ENCODE measurements around the gene GNG12.

GNG12 gene

GRCh38 chr1:67764633-67765032 lies 68.6 kb downstream of the GNG12 start:
- Mint-ChIP-seq H3K9me3 (no peaks in the 10 kb centered on the region), H3K27ac (no peak overlapping the region), H3K27me3 (peaks cover 51% of the 10 kb centered on the region), H3K4me1 (peaks cover 23% of the 10 kb centered on the region), H3K4me3 (no peak overlapping the region)
- ATAC-seq (no peak), DNase-seq (no peak)

GRCh38 chr1:67761730-67762129 lies 71.5 kb downstream of the GNG12 start:
- no peak for ATAC-seq

GRCh38 chr1:67761091-67761490 lies 72.2 kb downstream of the GNG12 start:
- Mint-ChIP-seq H3K27me3 (peaks cover 33% of the 10 kb centered on the region), H3K4me3 (no peak overlapping the region), H3K4me1 (peaks cover 4% of the 10 kb centered on the region), H3K27ac (no peak overlapping the region), H3K9me3 (no peaks in the 10 kb centered on the region)
- ATAC-seq, result no peak
- no peak for DNase-seq

More at GRCh38 chr1:67761730-67762129, 71.5 kb downstream of the GNG12 start:
- Mint-ChIP-seq H3K4me1 (peaks cover 11% of the 10 kb centered on the region), H3K9me3 (no peaks in the 10 kb centered on the region), H3K27ac (no peak overlapping the region), H3K4me3 (no peak overlapping the region), H3K27me3 (peaks cover 33% of the 10 kb centered on the region)
- DNase-seq, result no peak

GRCh38 chr1:67760030-67760821 lies 73.0 kb downstream of the GNG12 start:
- peak overlapping the region in 1 of 2 donors; percentile 11 for H3K27ac Mint-ChIP-seq
- H3K4me3 Mint-ChIP-seq, result no peak overlapping the region
- H3K27me3 Mint-ChIP-seq, result peaks cover 33% of the 10 kb centered on the region
- no peaks in the 10 kb centered on the region for H3K9me3 Mint-ChIP-seq
- ATAC-seq, result peak; percentile 72
- no peaks in the 10 kb centered on the region for H3K4me1 Mint-ChIP-seq
- DNase-seq, result peak; percentile 43 to 54

GRCh38 chr1:67759692-67760029 lies 73.6 kb downstream of the GNG12 start:
- DNase-seq (no peak), ATAC-seq (no peak)
- no peaks in the 10 kb centered on the region for H3K9me3 Mint-ChIP-seq
- H3K4me1 Mint-ChIP-seq, result peaks cover 2% of the 10 kb centered on the region
- H3K4me3 Mint-ChIP-seq, result no peak overlapping the region
- H3K27ac Mint-ChIP-seq, result peak overlapping the region in 1 of 2 donors; percentile 11
- peaks cover 32% of the 10 kb centered on the region for H3K27me3 Mint-ChIP-seq

- no peak overlapping the region for H3K27ac Mint-ChIP-seq
- no peak overlapping the region for H3K4me3 Mint-ChIP-seq
- H3K9me3 Mint-ChIP-seq, result no peaks in the 10 kb centered on the region
- DNase-seq, result no peak
- ATAC-seq, result no peak
- peaks cover 32% of the 10 kb centered on the region for H3K27me3 Mint-ChIP-seq
- H3K4me1 Mint-ChIP-seq, result peaks cover 8% of the 10 kb centered on the region
Observed at GRCh38 chr1:67759066-67759465, 74.2 kb downstream of the GNG12 start.

GRCh38 chr1:67755619-67756018 lies 77.6 kb downstream of the GNG12 start:
- no peak for ATAC-seq
- Mint-ChIP-seq H3K4me1 (peaks cover 12% of the 10 kb centered on the region), H3K27ac (peak overlapping the region in 1 of 2 donors; percentile 1), H3K27me3 (peaks cover 13% of the 10 kb centered on the region), H3K4me3 (no peak overlapping the region), H3K9me3 (no peaks in the 10 kb centered on the region)
- DNase-seq, result no peak

- ATAC-seq, result no peak
Observed at GRCh38 chr1:67755160-67755559, 78.1 kb downstream of the GNG12 start.

GRCh38 chr1:67754526-67754920 lies 78.7 kb downstream of the GNG12 start:
- Mint-ChIP-seq H3K4me3 (no peak overlapping the region), H3K4me1 (peaks cover 19% of the 10 kb centered on the region), H3K9me3 (no peaks in the 10 kb centered on the region), H3K27ac (no peak overlapping the region), H3K27me3 (peaks cover 8% of the 10 kb centered on the region)
- DNase-seq, result no peak
- no peak for ATAC-seq

More at GRCh38 chr1:67755160-67755559, 78.1 kb downstream of the GNG12 start:
- peaks cover 8% of the 10 kb centered on the region for H3K27me3 Mint-ChIP-seq
- peaks cover 13% of the 10 kb centered on the region for H3K4me1 Mint-ChIP-seq
- no peak overlapping the region for H3K27ac Mint-ChIP-seq
- H3K9me3 Mint-ChIP-seq, result no peaks in the 10 kb centered on the region
- no peak for DNase-seq
- H3K4me3 Mint-ChIP-seq, result no peak overlapping the region

- no peak overlapping the region for H3K27ac Mint-ChIP-seq
- H3K9me3 Mint-ChIP-seq, result no peaks in the 10 kb centered on the region
- DNase-seq, result peak in 1 of 2 donors; percentile 25
- H3K4me1 Mint-ChIP-seq, result peaks cover 22% of the 10 kb centered on the region
- ATAC-seq, result peak; percentile 62
- no peak overlapping the region for H3K4me3 Mint-ChIP-seq
- H3K27me3 Mint-ChIP-seq, result peaks cover 8% of the 10 kb centered on the region
Observed at GRCh38 chr1:67753776-67754525, 79.3 kb downstream of the GNG12 start.

GRCh38 chr1:67752306-67752705 lies 81.0 kb downstream of the GNG12 start:
- H3K9me3 Mint-ChIP-seq, result no peaks in the 10 kb centered on the region
- H3K27me3 Mint-ChIP-seq, result peaks cover 17% of the 10 kb centered on the region
- DNase-seq (no peak), ATAC-seq (no peak)
- peaks cover 37% of the 10 kb centered on the region for H3K4me1 Mint-ChIP-seq
- H3K4me3 Mint-ChIP-seq, result no peak overlapping the region
- no peak overlapping the region for H3K27ac Mint-ChIP-seq

- ATAC-seq (no peak), DNase-seq (no peak)
- no peak overlapping the region for H3K4me3 Mint-ChIP-seq
- peaks cover 29% of the 10 kb centered on the region for H3K27me3 Mint-ChIP-seq
- no peaks in the 10 kb centered on the region for H3K9me3 Mint-ChIP-seq
- peaks cover 43% of the 10 kb centered on the region for H3K4me1 Mint-ChIP-seq
- H3K27ac Mint-ChIP-seq, result no peak overlapping the region
Observed at GRCh38 chr1:67750691-67751054, 82.6 kb downstream of the GNG12 start.

- no peak for DNase-seq
- peaks cover 29% of the 10 kb centered on the region for H3K27me3 Mint-ChIP-seq
- no peaks in the 10 kb centered on the region for H3K9me3 Mint-ChIP-seq
- no peak overlapping the region for H3K4me3 Mint-ChIP-seq
- peak; percentile 65 for ATAC-seq
- peak overlapping the region in 1 of 2 donors; percentile 19 for H3K27ac Mint-ChIP-seq
- peaks cover 43% of the 10 kb centered on the region for H3K4me1 Mint-ChIP-seq
Observed at GRCh38 chr1:67749844-67750690, 83.2 kb downstream of the GNG12 start.

- Mint-ChIP-seq H3K9me3 (no peaks in the 10 kb centered on the region), H3K27ac (peak overlapping the region in 1 of 2 donors; percentile 19), H3K4me1 (peaks cover 38% of the 10 kb centered on the region), H3K4me3 (no peak overlapping the region), H3K27me3 (peaks cover 24% of the 10 kb centered on the region)
- ATAC-seq (no peak), DNase-seq (no peak)
Observed at GRCh38 chr1:67749263-67749843, 83.9 kb downstream of the GNG12 start.

GRCh38 chr1:67748630-67749029 lies 84.6 kb downstream of the GNG12 start:
- ATAC-seq (peak; percentile 46), DNase-seq (no peak)
- Mint-ChIP-seq H3K27me3 (peaks cover 21% of the 10 kb centered on the region), H3K4me1 (peaks cover 31% of the 10 kb centered on the region), H3K9me3 (no peaks in the 10 kb centered on the region), H3K4me3 (no peak overlapping the region), H3K27ac (no peak overlapping the region)
